ENCODE results near the gene HOXA13. TPM values are rescaled to one million over a fixed set of nuclear protein-coding genes. Genes with fewer than 3 reads are reported as not detected.

HOXA13 gene
- total RNA-seq, 1 experiment from 2014 or later = 0.68 TPM

DNA sequence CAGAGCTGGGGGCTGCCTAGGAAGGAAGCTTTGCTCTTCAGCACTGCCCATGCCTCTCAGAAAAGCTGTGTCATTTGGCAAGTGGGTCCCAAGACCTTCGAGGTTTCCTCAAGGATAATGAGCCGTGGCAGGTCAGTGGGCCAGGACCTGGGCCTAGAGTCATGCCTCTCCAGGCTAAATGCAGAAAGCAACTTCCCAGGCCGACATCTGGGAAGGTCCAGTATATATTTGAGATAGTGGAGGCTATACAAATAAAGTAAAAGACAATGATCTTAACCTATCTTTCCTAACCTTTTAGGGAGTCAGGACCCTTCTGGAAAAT lies 23.4 kb downstream of the HOXA13 start:
- POLR2A ChIA-PET = no interaction called here
- peaks cover 9% of the 10 kb centered on the region for H3K36me3 Mint-ChIP-seq (ENCODE audit: insufficient read depth, unreplicated experiment)
- intact Hi-C loops (cut with micrococcal nuclease; ENCODE audit: unreplicated experiment) = no loop called here
- H3K27ac Mint-ChIP-seq (ENCODE audit: unreplicated experiment) = no peak overlapping the region
- BruUV-seq (replicated peaks) = no TSS peak
- peak in 1 of 2 experiments; percentile 22 for DNase-seq
- peaks cover 2% of the 10 kb centered on the region for H3K27me3 ChIP-seq (replicated peaks; ENCODE audit: control insufficient read depth, insufficient read depth, low read length)
- TF ChIP-seq, protein P1, sequence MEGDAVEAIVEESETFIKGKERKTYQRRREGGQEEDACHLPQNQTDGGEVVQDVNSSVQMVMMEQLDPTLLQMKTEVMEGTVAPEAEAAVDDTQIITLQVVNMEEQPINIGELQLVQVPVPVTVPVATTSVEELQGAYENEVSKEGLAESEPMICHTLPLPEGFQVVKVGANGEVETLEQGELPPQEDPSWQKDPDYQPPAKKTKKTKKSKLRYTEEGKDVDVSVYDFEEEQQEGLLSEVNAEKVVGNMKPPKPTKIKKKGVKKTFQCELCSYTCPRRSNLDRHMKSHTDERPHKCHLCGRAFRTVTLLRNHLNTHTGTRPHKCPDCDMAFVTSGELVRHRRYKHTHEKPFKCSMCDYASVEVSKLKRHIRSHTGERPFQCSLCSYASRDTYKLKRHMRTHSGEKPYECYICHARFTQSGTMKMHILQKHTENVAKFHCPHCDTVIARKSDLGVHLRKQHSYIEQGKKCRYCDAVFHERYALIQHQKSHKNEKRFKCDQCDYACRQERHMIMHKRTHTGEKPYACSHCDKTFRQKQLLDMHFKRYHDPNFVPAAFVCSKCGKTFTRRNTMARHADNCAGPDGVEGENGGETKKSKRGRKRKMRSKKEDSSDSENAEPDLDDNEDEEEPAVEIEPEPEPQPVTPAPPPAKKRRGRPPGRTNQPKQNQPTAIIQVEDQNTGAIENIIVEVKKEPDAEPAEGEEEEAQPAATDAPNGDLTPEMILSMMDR (IDR thresholded peaks at IDR 0.05; ENCODE audit: insufficient read depth in 1 of 2, low read depth in 1 of 2, low read length in 1 of 2, severe bottlenecking in 1 of 2, unreplicated experiment in 1 of 2) = no peak
- peaks cover 8% of the 10 kb centered on the region for H3K4me1 ChIP-seq
- CTCF ChIA-PET = no interaction called here
- peaks cover 9% of the 10 kb centered on the region for H3K4me1 Mint-ChIP-seq (ENCODE audit: low read depth, unreplicated experiment)
- H3K9me3 Mint-ChIP-seq (ENCODE audit: unreplicated experiment) = no peaks in the 10 kb centered on the region
- H3K4me3 ChIP-seq (ENCODE audit: low read depth, low read length) = no peak overlapping the region
- no peaks in the 10 kb centered on the region for H3K9me3 ChIP-seq
- H3K4me3 Mint-ChIP-seq (ENCODE audit: unreplicated experiment) = no peak overlapping the region
- H3K36me3 ChIP-seq (ENCODE audit: control insufficient read depth, insufficient read depth, low read length) = no peaks in the 10 kb centered on the region
- no peaks in the 10 kb centered on the region for H3K27me3 Mint-ChIP-seq (ENCODE audit: insufficient read depth, unreplicated experiment)

DNA sequence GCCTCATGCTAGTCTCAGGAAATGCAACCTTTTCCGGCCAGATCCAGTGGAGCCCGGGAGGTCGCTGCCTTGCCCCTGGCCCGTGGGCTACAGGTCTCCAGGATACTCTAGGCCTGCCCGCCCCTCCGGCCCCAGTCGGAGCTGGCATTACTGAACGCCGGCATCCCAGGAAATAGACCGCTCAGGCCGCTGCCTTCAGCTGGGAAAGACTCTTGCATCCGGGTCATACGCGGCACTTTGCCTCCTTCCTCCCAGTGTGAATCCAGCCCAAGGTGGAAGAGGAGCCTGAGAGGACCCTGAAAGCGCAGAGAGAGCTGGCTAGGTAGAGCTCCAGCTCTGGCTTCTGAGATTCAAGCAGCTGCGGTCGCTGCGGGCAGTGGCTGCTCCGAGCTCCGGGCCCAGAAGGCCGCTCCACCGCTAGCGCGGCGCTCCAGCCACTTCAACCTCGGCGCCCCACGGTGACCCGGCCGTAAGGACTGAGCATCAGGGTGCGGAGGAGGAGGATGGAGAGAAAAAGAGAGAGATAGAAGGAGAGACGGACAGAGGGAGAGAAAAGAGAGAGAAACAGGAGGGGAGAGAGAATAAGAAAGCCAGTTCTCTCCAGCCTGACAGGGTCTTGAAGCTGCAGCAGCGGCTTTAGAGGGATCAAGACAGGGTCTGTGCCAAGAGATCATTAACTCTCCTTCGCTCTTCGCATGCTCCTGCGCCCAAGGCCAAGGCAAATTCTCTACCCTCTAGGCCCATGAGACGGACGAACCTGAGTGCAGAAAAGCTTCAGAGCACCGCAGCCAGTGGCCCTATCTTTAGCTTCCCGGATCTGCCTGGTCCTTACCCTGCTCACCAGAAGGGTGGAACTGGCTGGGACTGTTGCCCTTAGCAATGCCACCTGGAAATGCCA lies 24.0 kb downstream of the HOXA13 start:
- H3K27me3 ChIP-seq (replicated peaks; ENCODE audit: control insufficient read depth, insufficient read depth, low read length) = peaks cover 2% of the 10 kb centered on the region
- Mint-ChIP-seq H3K27me3 (ENCODE audit: insufficient read depth, unreplicated experiment) (no peaks in the 10 kb centered on the region), H3K4me3 (ENCODE audit: unreplicated experiment) (no peak overlapping the region), H3K27ac (ENCODE audit: unreplicated experiment) (no peak overlapping the region), H3K9me3 (ENCODE audit: unreplicated experiment) (no peaks in the 10 kb centered on the region), H3K36me3 (ENCODE audit: insufficient read depth, unreplicated experiment) (peaks cover 10% of the 10 kb centered on the region), H3K4me1 (ENCODE audit: low read depth, unreplicated experiment) (peaks cover 11% of the 10 kb centered on the region)
- no TSS peak for BruUV-seq (replicated peaks)
- H3K36me3 ChIP-seq (ENCODE audit: control insufficient read depth, insufficient read depth, low read length) = no peaks in the 10 kb centered on the region
- H3K9me3 ChIP-seq = no peaks in the 10 kb centered on the region
- no peak overlapping the region for H3K4me3 ChIP-seq (ENCODE audit: low read depth, low read length)
- ChIA-PET CTCF (interaction anchor here (0.8 kb wide), 1 partner anchor 10 kb away, joined by 3 read pairs; no protein-coding TSS in a partner anchor), POLR2A (no interaction called here)
- DNase-seq = peak in 1 of 2 experiments; percentile 26
- TF ChIP-seq, protein P1 (IDR thresholded peaks at IDR 0.05; ENCODE audit: insufficient read depth in 1 of 2, low read depth in 1 of 2, low read length in 1 of 2, severe bottlenecking in 1 of 2, unreplicated experiment in 1 of 2) = no peak
- peaks cover 8% of the 10 kb centered on the region for H3K4me1 ChIP-seq
- intact Hi-C loops (cut with micrococcal nuclease; ENCODE audit: unreplicated experiment) = no loop called here

DNA sequence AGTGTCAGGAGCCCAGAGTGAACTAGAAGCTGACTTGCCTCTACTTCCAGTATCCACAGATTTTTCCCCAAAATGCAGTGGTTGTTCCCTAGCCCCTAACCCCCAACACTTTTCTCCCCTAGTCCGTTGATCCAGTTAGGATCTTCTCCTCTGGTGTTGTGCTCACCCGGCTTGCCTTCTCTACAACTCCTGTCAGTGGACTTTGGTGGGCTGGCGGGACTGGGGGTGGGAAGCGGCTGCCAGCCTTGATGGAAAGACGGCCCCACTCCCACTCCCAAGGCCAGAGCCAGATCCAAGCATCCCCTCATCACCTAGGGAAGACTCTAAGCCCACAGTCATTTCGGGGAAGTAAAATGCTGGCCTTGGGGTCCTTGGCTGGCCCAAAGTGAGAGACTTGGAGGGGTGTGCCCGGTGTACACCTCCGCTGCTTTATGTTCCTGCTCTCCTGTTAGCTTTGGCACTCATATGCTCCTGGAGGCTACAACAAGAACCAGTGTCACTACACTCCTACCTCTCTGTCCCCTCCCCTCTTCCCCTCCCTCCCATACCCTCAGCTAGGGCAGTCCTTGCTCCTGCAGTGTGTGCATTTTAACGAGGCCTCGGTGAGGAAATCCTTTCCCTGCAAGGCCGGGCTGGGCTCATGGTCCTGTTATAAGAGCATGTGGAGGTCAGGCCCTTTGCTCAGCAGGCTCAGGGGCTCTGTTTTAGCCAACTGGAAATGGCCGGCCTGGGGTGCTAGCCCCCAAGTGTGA lies 24.8 kb downstream of the HOXA13 start:
- Mint-ChIP-seq H3K36me3 (ENCODE audit: insufficient read depth, unreplicated experiment) (peaks cover 10% of the 10 kb centered on the region), H3K4me1 (ENCODE audit: low read depth, unreplicated experiment) (peaks cover 11% of the 10 kb centered on the region), H3K4me3 (ENCODE audit: unreplicated experiment) (peak overlapping the region; percentile 74), H3K27me3 (ENCODE audit: insufficient read depth, unreplicated experiment) (no peaks in the 10 kb centered on the region), H3K27ac (ENCODE audit: unreplicated experiment) (no peak overlapping the region), H3K9me3 (ENCODE audit: unreplicated experiment) (no peaks in the 10 kb centered on the region)
- H3K4me1 ChIP-seq = peaks cover 12% of the 10 kb centered on the region
- no peaks in the 10 kb centered on the region for H3K9me3 ChIP-seq
- intact Hi-C loops (cut with micrococcal nuclease; ENCODE audit: unreplicated experiment) = no loop called here
- TF ChIP-seq, protein P1 (IDR thresholded peaks at IDR 0.05; ENCODE audit: insufficient read depth in 1 of 2, low read depth in 1 of 2, low read length in 1 of 2, severe bottlenecking in 1 of 2, unreplicated experiment in 1 of 2) = no peak
- H3K4me3 ChIP-seq (ENCODE audit: low read depth, low read length) = no peak overlapping the region
- peaks cover 2% of the 10 kb centered on the region for H3K27me3 ChIP-seq (replicated peaks; ENCODE audit: control insufficient read depth, insufficient read depth, low read length)
- ChIA-PET CTCF (no interaction called here), POLR2A (no interaction called here)
- no TSS peak for BruUV-seq (replicated peaks)
- DNase-seq = peak in 1 of 2 experiments; percentile 29
- no peaks in the 10 kb centered on the region for H3K36me3 ChIP-seq (ENCODE audit: control insufficient read depth, insufficient read depth, low read length)

Measured in Caco-2 (cell line).